Measurements from ENCODE around the gene LPP. TPM values are rescaled to one million over a fixed set of nuclear protein-coding genes. Genes with fewer than 3 reads are reported as not detected.

The LPP gene
- total and polyA plus RNA-seq, 9 of the 15 experiments (the other 6 are each of a cell fraction or from before 2014, with no cell fraction given) = 0.07 to 0.18 TPM; not detected in 7

DNA sequence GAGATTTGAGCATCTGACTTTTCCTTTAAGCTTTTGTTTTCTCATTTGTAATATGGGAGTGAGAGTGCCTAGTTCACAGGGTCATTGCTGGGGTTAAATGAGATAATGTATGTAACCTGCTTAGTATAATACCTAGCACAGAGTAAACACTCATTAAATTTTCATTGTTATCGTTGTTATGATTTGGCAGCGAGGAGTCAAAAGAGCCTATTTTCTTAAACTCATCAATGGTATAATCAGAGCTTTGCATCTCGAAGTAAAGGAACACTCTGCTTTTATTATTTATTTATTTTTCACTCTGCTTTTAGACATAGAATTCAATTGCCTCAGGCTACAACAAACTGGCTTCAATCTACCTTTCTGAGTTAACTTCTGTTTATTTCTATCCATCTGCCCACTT lies 52.8 kb downstream of the LPP start:
- no peak overlapping the region for H2AFZ ChIP-seq (ENCODE audit: low read depth, low read length)
- ATAC-seq = no peak
- no peaks in the 10 kb centered on the region for H3K4me1 ChIP-seq (replicated peaks in 1 of 2; ENCODE audit: control insufficient read depth in 2 of 2, insufficient read depth in 2 of 2, low read length in 2 of 2)
- no peak overlapping the region for H3K9ac ChIP-seq (ENCODE audit: insufficient read depth in 1 of 2, low read depth in 2 of 2, low read length in 2 of 2)
- no peaks in the 10 kb centered on the region for H3K79me2 ChIP-seq (ENCODE audit: control insufficient read depth, insufficient read depth, low read length)
- no peak overlapping the region for H3K4me3 ChIP-seq
- no peak for FAIRE-seq
- TF ChIP-seq BRD9 (IDR thresholded peaks at IDR 0.05; ENCODE audit: low read depth, partially characterized antibody) = no peak
- TF ChIP-seq ZNF77 (CRISPR knock-in tag; IDR thresholded peaks at IDR 0.05) = no peak
- no peak for TF ChIP-seq ZNF431 (CRISPR knock-in tag; IDR thresholded peaks at IDR 0.05)
- no peak for TF ChIP-seq STAT5B (CRISPR knock-in tag; IDR thresholded peaks at IDR 0.05)
- TF ChIP-seq LARP7 (IDR thresholded peaks at IDR 0.05) = no peak
- TF ChIP-seq GATAD2B (IDR thresholded peaks at IDR 0.05; ENCODE audit: borderline replicate concordance) = no peak
- TF ChIP-seq, protein P1, sequence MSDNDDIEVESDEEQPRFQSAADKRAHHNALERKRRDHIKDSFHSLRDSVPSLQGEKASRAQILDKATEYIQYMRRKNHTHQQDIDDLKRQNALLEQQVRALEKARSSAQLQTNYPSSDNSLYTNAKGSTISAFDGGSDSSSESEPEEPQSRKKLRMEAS (CRISPR knock-in tag; IDR thresholded peaks at IDR 0.05) = no peak
- TF ChIP-seq PHF21A (IDR thresholded peaks at IDR 0.05; ENCODE audit: borderline replicate concordance, low read depth) = no peak
- TF ChIP-seq KLF16 (IDR thresholded peaks at IDR 0.05) = no peak
- no peak for TF ChIP-seq TAF7 (tag; IDR thresholded peaks at IDR 0.05)
- TF ChIP-seq POLR3A (IDR thresholded peaks at IDR 0.05; ENCODE audit: borderline replicate concordance, extremely low read depth, insufficient read depth, insufficient read length) = no peak
- TF ChIP-seq WHSC1 (IDR thresholded peaks at IDR 0.05; ENCODE audit: low read length) = no peak
- TF ChIP-seq SIX5 (IDR thresholded peaks at IDR 0.05; ENCODE audit: borderline replicate concordance in 1 of 2, insufficient read depth in 1 of 2, low read depth in 1 of 2, low read length in 2 of 2) = no peak
- no peak for TF ChIP-seq BHLHE40 (IDR thresholded peaks at IDR 0.05; ENCODE audit: low read length)
- no peak for TF ChIP-seq DDX20 (tag; IDR thresholded peaks at IDR 0.05; ENCODE audit: low read depth)
- TF ChIP-seq, protein P2, sequence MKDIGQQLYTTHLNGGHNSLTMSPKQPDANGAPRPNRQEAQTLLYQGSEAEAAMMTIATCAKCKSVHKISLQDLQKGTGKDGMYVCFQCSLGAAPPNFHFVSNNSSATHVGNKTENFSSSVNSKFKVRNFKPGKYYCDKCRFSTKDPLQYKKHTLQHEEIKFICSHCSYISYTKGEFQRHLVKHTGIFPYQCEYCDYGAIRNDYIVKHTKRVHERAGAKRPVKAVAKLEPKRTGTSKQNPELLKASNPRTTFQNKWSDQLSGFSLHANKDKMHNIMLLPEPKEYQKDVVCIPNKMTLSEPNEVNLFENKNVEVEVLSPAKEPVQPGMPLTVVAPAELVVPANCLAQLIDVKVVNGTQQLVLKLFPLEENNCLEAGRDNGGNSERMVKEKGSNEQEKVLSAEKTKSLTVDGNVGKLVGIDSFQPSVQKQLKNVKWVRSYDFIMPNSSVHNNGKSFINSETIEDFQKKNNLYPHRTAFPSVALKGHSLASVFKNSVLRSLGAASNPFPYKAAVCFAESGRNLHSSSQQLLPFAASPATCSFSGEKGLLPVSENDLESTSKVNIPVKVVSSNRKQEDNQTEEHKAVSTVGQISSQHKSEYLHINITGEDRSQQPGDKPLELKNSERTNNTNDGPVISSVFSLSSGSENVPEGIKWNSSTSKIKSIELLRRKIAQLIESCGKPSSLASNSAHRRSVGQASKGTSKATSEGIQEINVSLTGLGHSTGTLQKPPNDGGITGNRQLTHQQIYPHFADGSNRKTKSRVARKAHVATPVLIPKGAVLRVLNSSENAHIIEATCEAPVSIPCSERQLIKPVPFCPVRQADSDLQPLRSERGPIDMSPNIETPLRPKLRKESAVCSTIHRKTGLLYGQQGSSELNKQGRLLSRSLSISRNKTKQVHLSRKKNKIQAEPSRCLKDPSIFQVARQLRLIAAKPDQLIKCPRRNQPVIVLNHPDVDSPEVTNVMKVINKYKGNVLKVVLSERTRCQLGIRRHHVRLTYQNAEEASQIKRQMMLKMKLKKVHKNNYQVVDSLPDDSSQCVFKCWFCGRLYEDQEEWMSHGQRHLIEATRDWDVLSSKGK (CRISPR knock-in tag; IDR thresholded peaks at IDR 0.05) = no peak
- no peak for TF ChIP-seq RBM15 (IDR thresholded peaks at IDR 0.05; ENCODE audit: insufficient read depth, low read length)
- H4K20me1 ChIP-seq (replicated peaks; ENCODE audit: control insufficient read depth, insufficient read depth, low read length) = no peaks in the 10 kb centered on the region
- H3K9me3 ChIP-seq (replicated peaks; ENCODE audit: control insufficient read depth, insufficient read depth, low read depth, low read length) = no peaks in the 10 kb centered on the region
- POLR2A ChIA-PET = interaction anchor here (0.6 kb wide), 1 partner anchor 43 kb away, joined by 3 read pairs; no protein-coding TSS in a partner anchor
- CTCF ChIA-PET (ENCODE audit: low intra/inter-chr PET ratio) = no interaction called here
- intact Hi-C loops (cut with micrococcal nuclease) (loop anchor here (5.0 kb wide), 1 partner anchor 459 kb away; the partner anchor contains the start of gene BCL6), in situ Hi-C loops (cut with MboI) (no loop called here)
- no TSS peak for BruUV-seq (replicated peaks)
- no peak overlapping the region for H3K4me2 ChIP-seq (ENCODE audit: insufficient read depth, low read length)
- H3K27me3 ChIP-seq (ENCODE audit: control insufficient read depth in 2 of 2, insufficient read depth in 2 of 2, low read length in 2 of 2) = no peaks in the 10 kb centered on the region
- DNase-seq (ENCODE audit: extremely low read depth in 1 of 4, low spot score in 3 of 4) = no peak
- WGBS (ENCODE audit: insufficient coverage, low coverage, missing lambda C conversion rate) = 3% methylated on average over 3 of the region's 3 CpGs
- no peak overlapping the region for H3K27ac ChIP-seq (ENCODE audit: extremely low read depth, low read depth, low read length)
- no peaks in the 10 kb centered on the region for H3K36me3 ChIP-seq (ENCODE audit: control insufficient read depth, insufficient read depth, low read length)
- H3K9me1 ChIP-seq (ENCODE audit: control insufficient read depth, insufficient read depth, low read length) = no peaks in the 10 kb centered on the region

All from K562 (cell line).